ENCODE measurements around the gene CBX1.
A peak's percentile ranks its signal among the peaks of the same experiment; 100 is the strongest.

CBX1 gene

GRCh38 chr17:48143629-48144028, 42.4 kb upstream of the CBX1 start:
- no peak overlapping the region for H3K4me3 ChIP-seq
- no peak overlapping the region for H3K27ac ChIP-seq
- H3K9me3 ChIP-seq (replicated peaks in 1 of 11): no peaks in the 10 kb centered on the region
- no peak for TF ChIP-seq Cebpa-rat (IDR thresholded peaks at IDR 0.05)
- no peak overlapping the region for H3K4me2 ChIP-seq
- peaks cover 9 to 33% (median 12%) of the 10 kb centered on the region in 10 experiments for H3K4me1 ChIP-seq
- H4K20me1 ChIP-seq: no peaks in the 10 kb centered on the region
- peaks cover 10 to 20% (median 16%) of the 10 kb centered on the region in 11 experiments for H3K27me3 ChIP-seq
- H3K9ac ChIP-seq: no peak overlapping the region
- H3K36me3 ChIP-seq: no peaks in the 10 kb centered on the region

GRCh38 chr17:48139944-48140343, 38.7 kb upstream of the CBX1 start:
- H3K9ac ChIP-seq: no peak overlapping the region; a peak in 1 of 22 replicates
- peak overlapping the region; percentile 28 to 93 (median 60); a peak in 21 of 22 replicates for H3K4me2 ChIP-seq
- no peaks in the 10 kb centered on the region for H3K27me3 ChIP-seq
- H4K20me1 ChIP-seq: no peaks in the 10 kb centered on the region
- peaks cover 9 to 46% (median 12%) of the 10 kb centered on the region in 10 experiments for H3K4me1 ChIP-seq
- H3K9me3 ChIP-seq (replicated peaks in 1 of 11): no peaks in the 10 kb centered on the region
- H3K36me3 ChIP-seq: no peaks in the 10 kb centered on the region
- peak overlapping the region in 3 of 11 experiments; percentile 28 to 52 (median 35); a peak in 5 of 22 replicates for H3K27ac ChIP-seq
- TF ChIP-seq Cebpa-rat (IDR thresholded peaks at IDR 0.05): no peak
- peak overlapping the region in 1 of 10 experiments; percentile 20; a peak in 1 of 20 replicates for H3K4me3 ChIP-seq

- H3K27ac ChIP-seq: no peak overlapping the region
- no peak for TF ChIP-seq Cebpa-rat (IDR thresholded peaks at IDR 0.05)
Measured at GRCh38 chr17:48137656-48138055, 36.4 kb upstream of the CBX1 start.

GRCh38 chr17:48134912-48135480, 33.7 kb upstream of the CBX1 start:
- TF ChIP-seq Cebpa-rat (IDR thresholded peaks at IDR 0.05): no peak
- Histone ChIP-seq H3K27ac (no peak overlapping the region), H4K20me1 (no peaks in the 10 kb centered on the region), H3K9ac (no peak overlapping the region), H3K4me1 (peaks cover 5 to 53% (median 6%) of the 10 kb centered on the region in 10 experiments), H3K4me2 (no peak overlapping the region), H3K9me3 (replicated peaks in 1 of 11) (no peaks in the 10 kb centered on the region), H3K27me3 (no peaks in the 10 kb centered on the region), H3K4me3 (no peak overlapping the region), H3K36me3 (no peaks in the 10 kb centered on the region)

More at GRCh38 chr17:48137656-48138055, 36.4 kb upstream of the CBX1 start:
- H4K20me1 ChIP-seq: no peaks in the 10 kb centered on the region
- 0 out of 22 replicates have a peak overlapping the region, but pooled peaks of 1 of the 11 experiments have one; percentile 4 for H3K4me2 ChIP-seq
- H3K27me3 ChIP-seq: no peaks in the 10 kb centered on the region
- H3K4me3 ChIP-seq: no peak overlapping the region
- peaks cover 8 to 58% (median 12%) of the 10 kb centered on the region in 10 experiments for H3K4me1 ChIP-seq
- no peak overlapping the region for H3K9ac ChIP-seq
- no peaks in the 10 kb centered on the region for H3K36me3 ChIP-seq
- no peaks in the 10 kb centered on the region for H3K9me3 ChIP-seq (replicated peaks in 1 of 11)

DNA sequence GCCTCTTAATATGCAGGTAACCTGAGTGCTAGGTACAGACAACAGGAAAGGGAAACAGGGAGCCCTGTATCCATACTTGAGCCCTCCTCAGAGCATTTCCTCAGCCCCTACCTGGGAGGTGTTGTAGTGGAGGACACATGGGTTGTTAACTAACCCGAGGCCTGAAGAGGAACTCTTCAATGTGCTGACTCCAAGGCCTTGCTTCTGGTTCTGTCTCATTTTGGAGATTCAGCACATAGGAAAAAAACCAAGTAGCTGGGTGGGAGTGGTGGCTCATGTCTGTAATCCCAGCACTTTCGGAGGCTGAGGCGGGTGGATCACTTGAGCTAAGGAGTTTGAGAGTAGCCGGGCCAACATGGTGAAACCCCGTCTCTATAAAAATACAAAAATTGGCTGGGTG, 31.1 kb upstream of the CBX1 start:
- H4K20me1 ChIP-seq: peaks cover 0 to 7% (median 3%) of the 10 kb centered on the region in 11 experiments; a peak in 7 of 22 replicates
- H3K27me3 ChIP-seq: 0 out of 22 replicates have a peak, but pooled peaks cover 0 to 4% (median 0%) of the 10 kb centered on the region in 11 experiments
- peak overlapping the region in 2 of 11 experiments; percentile 29 to 45; a peak in 3 of 22 replicates for H3K27ac ChIP-seq
- H3K4me1 ChIP-seq: peaks cover 5 to 38% (median 6%) of the 10 kb centered on the region in 10 experiments; a peak in 19 of 20 replicates
- H3K9ac ChIP-seq: peak overlapping the region in 2 of 11 experiments; percentile 18 to 42; a peak in 1 of 22 replicates
- H3K4me2 ChIP-seq: peak overlapping the region in 3 of 11 experiments; percentile 36 to 75 (median 74); a peak in 6 of 22 replicates
- peaks cover 0 to 7% (median 0%) of the 10 kb centered on the region in 11 experiments; a peak in 2 of 22 replicates for H3K36me3 ChIP-seq
- no peaks in the 10 kb centered on the region for H3K9me3 ChIP-seq (replicated peaks in 1 of 11)
- no peak overlapping the region for H3K4me3 ChIP-seq
- TF ChIP-seq Cebpa-rat (IDR thresholded peaks at IDR 0.05): no peak

DNA sequence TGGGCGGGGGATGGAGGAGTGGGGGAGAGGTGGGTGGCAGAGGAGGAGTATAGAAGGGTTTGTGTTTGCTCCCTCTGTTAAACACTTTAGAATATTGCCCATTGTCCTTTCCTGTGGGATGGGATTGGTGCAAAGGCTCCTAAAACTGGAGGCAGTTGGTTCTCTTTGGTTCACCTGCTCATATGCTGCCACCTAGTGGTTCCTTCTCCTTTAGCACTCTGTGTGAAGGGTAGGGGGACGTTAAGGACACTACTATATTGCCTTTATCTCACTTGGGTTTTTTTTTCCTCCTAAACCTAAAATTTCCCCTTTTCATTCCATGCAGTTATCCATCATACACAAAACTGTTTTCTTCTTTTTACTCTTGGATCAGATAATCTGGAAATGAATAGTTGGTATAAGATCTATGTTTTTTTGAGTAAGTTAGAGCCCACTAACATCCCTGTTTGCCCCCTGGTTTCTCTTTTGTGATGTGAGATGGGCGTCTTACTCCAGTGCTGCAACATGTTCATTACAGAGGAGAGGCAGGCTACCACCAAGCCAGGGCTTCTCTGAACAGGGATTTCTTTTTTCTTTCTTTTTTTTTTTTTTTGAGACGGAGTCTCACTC, 30.0 kb upstream of the CBX1 start:
- 0 out of 22 replicates have a peak, but pooled peaks cover 0 to 4% (median 0%) of the 10 kb centered on the region in 11 experiments for H3K27me3 ChIP-seq
- peaks cover 0 to 17% (median 5%) of the 10 kb centered on the region in 11 experiments; a peak in 11 of 22 replicates for H4K20me1 ChIP-seq
- no peak for TF ChIP-seq Cebpa-rat (IDR thresholded peaks at IDR 0.05)
- peaks cover 0 to 17% (median 6%) of the 10 kb centered on the region in 11 experiments; a peak in 11 of 22 replicates for H3K36me3 ChIP-seq
- no peak overlapping the region for H3K9ac ChIP-seq
- H3K4me1 ChIP-seq: peaks cover 14 to 44% (median 16%) of the 10 kb centered on the region in 10 experiments
- no peak overlapping the region for H3K4me3 ChIP-seq
- H3K4me2 ChIP-seq: peak overlapping the region in 2 of 11 experiments; percentile 74 to 75; a peak in 3 of 22 replicates
- H3K9me3 ChIP-seq (replicated peaks in 1 of 11): no peaks in the 10 kb centered on the region
- H3K27ac ChIP-seq: no peak overlapping the region

GRCh38 chr17:48129981-48130380, 28.7 kb upstream of the CBX1 start:
- TF ChIP-seq Cebpa-rat (IDR thresholded peaks at IDR 0.05): no peak
- Histone ChIP-seq H3K27me3 (0 out of 22 replicates have a peak, but pooled peaks cover 0 to 4% (median 0%) of the 10 kb centered on the region in 11 experiments), H3K27ac (no peak overlapping the region), H3K9me3 (replicated peaks in 1 of 11) (no peaks in the 10 kb centered on the region), H3K9ac (peak overlapping the region in 1 of 11 experiments; percentile 45; a peak in 1 of 22 replicates), H3K36me3 (peaks cover 0 to 29% (median 18%) of the 10 kb centered on the region in 11 experiments; a peak in 16 of 22 replicates), H4K20me1 (peaks cover 0 to 30% (median 10%) of the 10 kb centered on the region in 11 experiments; a peak in 11 of 22 replicates), H3K4me2 (no peak overlapping the region), H3K4me1 (peaks cover 21 to 57% (median 26%) of the 10 kb centered on the region in 10 experiments), H3K4me3 (no peak overlapping the region)

DNA sequence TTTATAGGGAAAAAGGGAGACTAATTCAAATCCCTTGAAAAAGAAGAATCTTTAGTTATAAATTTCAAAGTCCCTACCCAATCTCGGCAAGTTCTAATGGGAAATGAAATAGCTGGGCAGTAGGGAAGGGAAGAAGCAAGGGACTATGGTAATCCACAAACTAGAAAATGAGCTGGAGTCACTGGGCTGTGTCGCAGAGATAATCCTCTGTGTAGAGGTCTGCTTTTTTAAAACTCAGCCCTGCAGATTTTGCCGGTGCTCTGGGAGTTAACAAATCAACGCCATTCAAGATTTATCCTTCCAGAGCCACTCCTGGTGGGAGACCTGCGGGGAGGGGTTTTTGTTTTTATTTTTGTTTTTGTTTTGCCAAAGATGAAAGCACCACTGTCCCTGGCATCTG, 27.1 kb upstream of the CBX1 start:
- no peak overlapping the region for H3K4me2 ChIP-seq
- H3K4me1 ChIP-seq: peaks cover 21 to 55% (median 26%) of the 10 kb centered on the region in 10 experiments
- 0 out of 22 replicates have a peak, but pooled peaks cover 0 to 4% (median 0%) of the 10 kb centered on the region in 11 experiments for H3K27me3 ChIP-seq
- peaks cover 8 to 45% (median 34%) of the 10 kb centered on the region in 11 experiments; a peak in 20 of 22 replicates for H3K36me3 ChIP-seq
- H3K4me3 ChIP-seq: no peak overlapping the region
- H4K20me1 ChIP-seq: peaks cover 0 to 44% (median 10%) of the 10 kb centered on the region in 11 experiments; a peak in 11 of 22 replicates
- H3K9ac ChIP-seq: peak overlapping the region in 1 of 11 experiments; percentile 28; a peak in 1 of 22 replicates
- no peaks in the 10 kb centered on the region for H3K9me3 ChIP-seq (replicated peaks in 1 of 11)
- H3K27ac ChIP-seq: no peak overlapping the region
- TF ChIP-seq Cebpa-rat (IDR thresholded peaks at IDR 0.05): no peak

Measured in BLaER1 treated with 17β-estradiol and CSF1 and Interleukin-3, amounts not matched to agents 10 nM and 100 nM (cell line).